HG03139 (cell line): ENCODE measurements around the gene MAPT.

Experiments used
- ATAC-seq: cut with Tn5 transposase; IDR thresholded peaks from one replicate; pipeline ENCODE4 v1.9.1; 2021; ENCODE audit not compliant: unreplicated experiment

Gene MAPT

DNA sequence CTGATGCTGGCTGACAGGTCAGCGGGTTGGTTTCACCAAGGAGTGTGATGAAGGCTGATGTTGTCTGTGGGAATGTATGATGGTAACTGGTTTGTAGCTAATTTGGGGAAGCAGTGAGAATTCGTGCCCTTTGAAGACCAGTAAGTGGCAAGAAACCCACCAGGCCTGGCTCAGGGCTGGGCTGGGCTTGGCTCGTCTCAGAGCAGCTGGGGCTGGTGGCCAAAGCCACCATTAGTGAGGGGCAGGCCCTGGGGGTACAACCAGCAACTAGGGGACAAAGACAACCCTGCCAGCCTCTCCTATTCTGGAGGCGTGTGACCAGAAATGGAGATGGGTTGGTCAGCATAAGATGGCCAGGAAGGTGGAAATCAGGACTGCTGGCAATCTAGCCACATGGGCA, 91.7 kb downstream of the MAPT start:
- no peak for ATAC-seq

DNA sequence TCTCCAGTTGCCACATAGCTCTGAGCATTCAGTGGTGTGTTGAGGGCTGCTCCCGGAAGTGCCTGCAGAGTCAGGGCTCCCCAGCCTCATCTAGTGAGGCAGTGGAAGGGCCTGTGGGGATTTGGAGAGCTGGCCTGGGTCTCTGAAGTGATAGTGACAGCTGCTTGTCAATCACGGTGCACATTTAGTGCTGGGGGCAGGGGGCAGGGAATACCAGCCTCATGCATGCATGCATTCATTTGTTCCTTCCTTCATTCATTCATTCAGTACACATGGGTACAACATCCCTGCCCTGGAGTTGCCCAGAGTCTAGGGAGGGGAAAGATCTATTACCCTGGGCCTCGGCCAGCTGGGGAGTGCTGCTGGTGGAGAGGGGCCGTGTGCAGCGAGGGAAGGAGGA, 93.4 kb downstream of the MAPT start:
- ATAC-seq: no peak

DNA sequence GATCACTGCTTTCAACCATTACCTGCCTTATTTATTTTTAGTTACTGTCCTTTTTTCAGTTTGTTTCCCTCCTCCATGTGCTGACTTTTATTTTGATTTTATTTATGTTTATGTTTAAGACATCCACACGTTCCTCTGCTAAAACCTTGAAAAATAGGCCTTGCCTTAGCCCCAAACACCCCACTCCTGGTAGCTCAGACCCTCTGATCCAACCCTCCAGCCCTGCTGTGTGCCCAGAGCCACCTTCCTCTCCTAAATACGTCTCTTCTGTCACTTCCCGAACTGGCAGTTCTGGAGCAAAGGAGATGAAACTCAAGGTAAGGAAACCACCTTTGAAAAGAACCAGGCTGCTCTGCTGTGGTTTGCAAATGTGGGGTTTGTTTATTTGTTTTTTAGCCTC, 95.4 kb downstream of the MAPT start:
- ATAC-seq: no peak

DNA sequence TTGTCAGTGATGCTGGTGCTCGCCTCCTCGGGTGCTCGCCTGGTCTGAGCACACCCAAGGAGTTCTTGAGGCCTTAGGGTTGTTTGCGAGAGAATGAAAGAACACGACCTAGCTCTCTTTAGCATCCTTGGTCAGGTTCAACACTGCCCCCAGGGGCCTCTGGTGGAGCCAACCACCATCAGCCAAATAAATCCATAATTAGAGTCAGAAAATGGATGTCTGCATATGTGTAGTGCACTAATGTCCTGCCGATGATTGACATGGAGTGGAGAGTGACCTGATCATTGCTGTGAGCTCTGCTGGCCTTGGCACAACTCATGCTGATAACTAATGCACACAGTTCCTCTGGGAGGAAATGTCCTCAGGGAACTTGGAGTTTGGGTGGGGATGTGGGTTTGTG, 96.5 kb downstream of the MAPT start:
- ATAC-seq: no peak

DNA sequence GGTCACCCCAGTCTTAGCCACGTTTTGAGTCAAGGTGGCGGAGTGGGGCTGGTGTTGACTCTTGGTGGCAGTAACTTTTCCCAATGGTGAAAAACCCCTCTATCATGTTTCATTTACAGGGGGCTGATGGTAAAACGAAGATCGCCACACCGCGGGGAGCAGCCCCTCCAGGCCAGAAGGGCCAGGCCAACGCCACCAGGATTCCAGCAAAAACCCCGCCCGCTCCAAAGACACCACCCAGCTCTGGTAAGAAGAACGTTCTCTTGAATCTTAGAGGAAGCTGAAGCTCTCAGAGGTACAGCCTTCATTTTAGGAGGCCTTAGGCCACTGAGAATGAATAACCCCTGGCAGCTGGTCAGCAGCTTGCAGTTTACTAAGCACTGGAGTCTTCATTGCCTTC, 97.0 kb downstream of the MAPT start:
- no peak for ATAC-seq

DNA sequence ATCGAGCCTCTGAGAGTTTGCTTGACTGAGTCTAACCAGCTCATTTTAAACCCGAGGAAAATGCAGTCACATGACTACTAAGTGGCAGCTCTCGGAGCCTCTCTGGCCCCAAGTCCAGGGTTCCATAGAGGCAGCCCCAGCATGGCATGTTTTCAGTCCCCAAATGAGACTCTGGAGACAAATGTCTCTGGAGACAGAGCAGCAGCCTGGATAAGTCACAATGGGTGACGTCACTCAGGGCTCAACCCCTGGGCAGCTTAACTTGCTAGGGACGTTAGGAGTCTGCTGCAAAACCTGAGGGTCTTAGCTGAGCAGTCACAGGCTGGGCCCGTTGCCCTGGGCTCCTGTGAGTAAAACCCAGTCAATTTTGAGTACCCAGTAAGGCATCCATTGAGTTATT, 97.8 kb downstream of the MAPT start:
- no peak for ATAC-seq

DNA sequence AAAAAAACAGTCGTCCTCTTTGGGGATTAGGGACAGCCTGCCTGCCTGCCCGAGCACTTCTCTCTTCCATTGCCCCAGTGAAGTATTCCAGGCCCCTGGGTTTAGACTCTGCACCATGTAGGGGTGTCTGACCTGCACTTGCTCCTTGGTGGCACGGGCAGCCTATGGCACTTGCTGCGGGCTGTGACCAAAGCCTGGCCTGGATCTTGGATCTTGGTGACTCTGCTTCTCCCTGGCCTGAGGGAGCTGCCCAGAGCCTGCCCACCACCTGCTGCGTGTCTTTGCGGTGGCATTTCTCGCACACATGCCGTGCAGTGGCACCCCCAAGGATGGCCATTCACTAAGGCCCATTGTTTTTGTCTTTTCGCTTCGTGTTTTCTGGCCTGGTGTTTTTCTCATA, 98.5 kb downstream of the MAPT start:
- no peak for ATAC-seq

DNA sequence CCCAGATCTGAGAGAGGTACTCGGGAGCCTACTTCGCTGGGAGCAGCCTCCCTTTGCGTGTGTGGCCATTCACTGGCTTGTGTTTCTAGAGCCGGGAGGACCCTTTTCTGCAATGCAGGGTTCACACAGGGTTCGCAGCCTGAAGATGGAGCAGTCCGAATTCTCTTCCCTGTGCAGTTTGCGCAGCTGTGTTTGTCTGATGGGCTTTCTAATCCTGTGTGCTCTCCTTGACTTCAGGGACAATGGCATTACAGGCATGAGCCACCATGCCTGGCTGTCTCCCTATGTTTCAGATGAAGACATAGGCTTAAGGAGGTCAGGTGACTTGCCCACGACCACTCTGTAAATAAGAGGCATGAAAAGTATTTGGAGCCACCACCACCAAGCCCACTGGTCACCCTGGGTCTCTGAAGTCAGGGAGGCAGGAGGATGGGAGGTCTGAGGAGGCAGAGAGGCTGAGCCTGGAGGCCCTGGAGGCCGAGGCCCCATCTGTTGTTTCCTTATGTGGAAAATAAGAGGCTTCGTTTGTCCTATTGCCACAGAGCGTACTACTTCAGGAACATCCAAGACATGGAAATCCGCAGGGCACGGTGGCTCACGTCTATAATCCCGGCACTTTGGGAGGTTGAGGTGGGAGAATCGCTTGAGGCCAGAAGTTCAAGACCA, 99.7 kb downstream of the MAPT start:
- ATAC-seq: no peak

DNA sequence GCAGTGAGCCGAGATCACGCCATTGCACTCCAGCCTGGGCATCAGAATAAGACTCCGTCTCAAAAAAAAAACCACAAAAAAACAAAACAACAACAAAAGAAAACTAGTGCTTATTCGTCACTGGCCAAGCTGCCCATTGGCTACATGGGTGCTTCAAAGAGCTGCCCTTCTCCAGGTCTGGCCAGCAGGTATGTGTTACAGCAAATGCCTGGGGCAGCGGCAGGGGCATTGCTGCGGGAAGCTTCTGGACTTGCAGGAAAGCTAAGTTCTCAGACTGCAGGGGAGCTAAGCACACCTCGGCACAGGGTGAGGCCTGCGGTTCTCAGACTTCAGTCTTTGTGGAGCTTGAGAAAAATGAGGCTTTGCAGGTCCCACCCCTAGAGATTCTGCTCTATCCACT, 100.6 kb downstream of the MAPT start:
- ATAC-seq: no peak

DNA sequence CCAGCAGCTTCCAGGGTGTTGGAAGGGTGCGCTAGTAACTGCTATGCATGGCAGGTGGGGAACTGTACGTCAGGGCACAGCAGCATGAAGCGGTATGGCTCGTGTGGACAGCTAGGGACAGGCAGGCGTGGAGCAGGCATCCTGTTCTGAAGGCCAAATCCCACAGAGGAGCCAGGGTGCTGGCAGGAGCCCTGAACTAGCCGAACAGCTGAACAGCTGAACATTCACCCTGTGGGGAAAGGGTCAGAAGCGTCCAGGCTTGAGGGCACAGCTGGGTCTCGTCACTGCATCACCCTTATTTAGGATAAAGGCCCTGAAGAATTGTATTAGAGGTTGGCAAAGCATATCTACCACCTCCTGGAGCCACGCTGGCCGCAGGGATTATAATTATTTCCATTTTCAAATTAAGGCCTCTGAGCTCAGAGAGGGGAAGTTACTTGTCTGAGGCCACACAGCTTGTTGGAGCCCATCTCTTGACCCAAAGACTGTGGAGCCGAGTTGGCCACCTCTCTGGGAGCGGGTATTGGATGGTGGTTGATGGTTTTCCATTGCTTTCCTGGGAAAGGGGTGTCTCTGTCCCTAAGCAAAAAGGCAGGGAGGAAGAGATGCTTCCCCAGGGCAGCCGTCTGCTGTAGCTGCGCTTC, 101.4 kb downstream of the MAPT start:
- ATAC-seq: no peak

DNA sequence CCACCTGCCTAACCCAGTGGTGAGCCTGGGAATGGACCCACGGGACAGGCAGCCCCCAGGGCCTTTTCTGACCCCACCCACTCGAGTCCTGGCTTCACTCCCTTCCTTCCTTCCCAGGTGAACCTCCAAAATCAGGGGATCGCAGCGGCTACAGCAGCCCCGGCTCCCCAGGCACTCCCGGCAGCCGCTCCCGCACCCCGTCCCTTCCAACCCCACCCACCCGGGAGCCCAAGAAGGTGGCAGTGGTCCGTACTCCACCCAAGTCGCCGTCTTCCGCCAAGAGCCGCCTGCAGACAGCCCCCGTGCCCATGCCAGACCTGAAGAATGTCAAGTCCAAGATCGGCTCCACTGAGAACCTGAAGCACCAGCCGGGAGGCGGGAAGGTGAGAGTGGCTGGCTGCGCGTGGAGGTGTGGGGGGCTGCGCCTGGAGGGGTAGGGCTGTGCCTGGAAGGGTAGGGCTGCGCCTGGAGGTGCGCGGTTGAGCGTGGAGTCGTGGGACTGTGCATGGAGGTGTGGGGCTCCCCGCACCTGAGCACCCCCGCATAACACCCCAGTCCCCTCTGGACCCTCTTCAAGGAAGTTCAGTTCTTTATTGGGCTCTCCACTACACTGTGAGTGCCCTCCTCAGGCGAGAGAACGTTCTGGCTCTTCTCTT, 102.1 kb downstream of the MAPT start:
- no peak for ATAC-seq

DNA sequence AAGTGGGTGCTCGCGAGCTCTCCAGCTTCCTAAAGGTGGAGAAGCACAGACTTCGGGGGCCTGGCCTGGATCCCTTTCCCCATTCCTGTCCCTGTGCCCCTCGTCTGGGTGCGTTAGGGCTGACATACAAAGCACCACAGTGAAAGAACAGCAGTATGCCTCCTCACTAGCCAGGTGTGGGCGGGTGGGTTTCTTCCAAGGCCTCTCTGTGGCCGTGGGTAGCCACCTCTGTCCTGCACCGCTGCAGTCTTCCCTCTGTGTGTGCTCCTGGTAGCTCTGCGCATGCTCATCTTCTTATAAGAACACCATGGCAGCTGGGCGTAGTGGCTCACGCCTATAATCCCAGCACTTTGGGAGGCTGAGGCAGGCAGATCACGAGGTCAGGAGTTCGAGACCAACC, 102.8 kb downstream of the MAPT start:
- ATAC-seq: no peak

DNA sequence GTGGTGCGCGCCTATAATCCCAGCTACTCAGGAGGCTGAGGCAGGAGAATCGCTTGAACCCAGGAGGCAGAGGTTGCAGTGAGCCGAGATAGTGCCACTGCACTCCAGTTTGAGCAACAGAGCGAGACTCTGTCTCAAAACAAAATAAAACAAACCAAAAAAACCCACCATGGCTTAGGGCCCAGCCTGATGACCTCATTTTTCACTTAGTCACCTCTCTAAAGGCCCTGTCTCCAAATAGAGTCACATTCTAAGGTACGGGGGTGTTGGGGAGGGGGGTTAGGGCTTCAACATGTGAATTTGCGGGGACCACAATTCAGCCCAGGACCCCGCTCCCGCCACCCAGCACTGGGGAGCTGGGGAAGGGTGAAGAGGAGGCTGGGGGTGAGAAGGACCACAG, 103.3 kb downstream of the MAPT start:
- ATAC-seq: no peak

DNA sequence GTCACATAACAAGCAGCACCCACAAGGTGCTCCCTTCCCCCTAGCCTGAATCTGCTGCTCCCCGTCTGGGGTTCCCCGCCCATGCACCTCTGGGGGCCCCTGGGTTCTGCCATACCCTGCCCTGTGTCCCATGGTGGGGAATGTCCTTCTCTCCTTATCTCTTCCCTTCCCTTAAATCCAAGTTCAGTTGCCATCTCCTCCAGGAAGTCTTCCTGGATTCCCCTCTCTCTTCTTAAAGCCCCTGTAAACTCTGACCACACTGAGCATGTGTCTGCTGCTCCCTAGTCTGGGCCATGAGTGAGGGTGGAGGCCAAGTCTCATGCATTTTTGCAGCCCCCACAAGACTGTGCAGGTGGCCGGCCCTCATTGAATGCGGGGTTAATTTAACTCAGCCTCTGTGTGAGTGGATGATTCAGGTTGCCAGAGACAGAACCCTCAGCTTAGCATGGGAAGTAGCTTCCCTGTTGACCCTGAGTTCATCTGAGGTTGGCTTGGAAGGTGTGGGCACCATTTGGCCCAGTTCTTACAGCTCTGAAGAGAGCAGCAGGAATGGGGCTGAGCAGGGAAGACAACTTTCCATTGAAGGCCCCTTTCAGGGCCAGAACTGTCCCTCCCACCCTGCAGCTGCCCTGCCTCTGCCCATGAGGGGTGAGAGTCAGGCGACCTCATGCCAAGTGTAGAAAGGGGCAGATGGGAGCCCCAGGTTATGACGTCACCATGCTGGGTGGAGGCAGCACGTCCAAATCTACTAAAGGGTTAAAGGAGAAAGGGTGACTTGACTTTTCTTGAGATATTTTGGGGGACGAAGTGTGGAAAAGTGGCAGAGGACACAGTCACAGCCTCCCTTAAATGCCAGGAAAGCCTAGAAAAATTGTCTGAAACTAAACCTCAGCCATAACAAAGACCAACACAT, 104.9 kb downstream of the MAPT start, which contains the start of gene STH:
Gene STH (plus strand): TSS at position 264 of the 913 bp plus-strand sequence. CDS start 30 bp downstream, at position 294.
- no peak for ATAC-seq

DNA sequence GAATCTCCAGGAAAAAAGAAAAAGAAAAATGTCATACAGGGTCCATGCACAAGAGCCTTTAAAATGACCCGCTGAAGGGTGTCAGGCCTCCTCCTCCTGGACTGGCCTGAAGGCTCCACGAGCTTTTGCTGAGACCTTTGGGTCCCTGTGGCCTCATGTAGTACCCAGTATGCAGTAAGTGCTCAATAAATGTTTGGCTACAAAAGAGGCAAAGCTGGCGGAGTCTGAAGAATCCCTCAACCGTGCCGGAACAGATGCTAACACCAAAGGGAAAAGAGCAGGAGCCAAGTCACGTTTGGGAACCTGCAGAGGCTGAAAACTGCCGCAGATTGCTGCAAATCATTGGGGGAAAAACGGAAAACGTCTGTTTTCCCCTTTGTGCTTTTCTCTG, 105.5 kb downstream of the MAPT start:
- ATAC-seq: no peak

DNA sequence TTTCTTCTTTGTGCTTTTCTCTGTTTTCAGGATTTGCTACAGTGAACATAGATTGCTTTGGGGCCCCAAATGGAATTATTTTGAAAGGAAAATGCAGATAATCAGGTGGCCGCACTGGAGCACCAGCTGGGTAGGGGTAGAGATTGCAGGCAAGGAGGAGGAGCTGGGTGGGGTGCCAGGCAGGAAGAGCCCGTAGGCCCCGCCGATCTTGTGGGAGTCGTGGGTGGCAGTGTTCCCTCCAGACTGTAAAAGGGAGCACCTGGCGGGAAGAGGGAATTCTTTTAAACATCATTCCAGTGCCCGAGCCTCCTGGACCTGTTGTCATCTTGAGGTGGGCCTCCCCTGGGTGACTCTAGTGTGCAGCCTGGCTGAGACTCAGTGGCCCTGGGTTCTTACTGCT, 105.9 kb downstream of the MAPT start:
- ATAC-seq: no peak

DNA sequence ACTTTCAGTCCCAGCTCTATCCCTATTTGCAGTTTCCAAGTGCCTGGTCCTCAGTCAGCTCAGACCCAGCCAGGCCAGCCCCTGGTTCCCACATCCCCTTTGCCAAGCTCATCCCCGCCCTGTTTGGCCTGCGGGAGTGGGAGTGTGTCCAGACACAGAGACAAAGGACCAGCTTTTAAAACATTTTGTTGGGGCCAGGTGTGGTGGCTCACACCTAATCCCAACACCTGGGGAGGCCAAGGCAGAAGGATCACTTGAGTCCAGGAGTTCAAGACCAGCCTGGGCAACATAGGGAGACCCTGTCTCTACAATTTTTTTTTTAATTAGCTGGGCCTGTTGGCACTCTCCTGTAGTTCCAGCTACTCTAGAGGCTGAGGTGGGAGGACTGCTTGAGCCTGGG, 106.4 kb downstream of the MAPT start:
- ATAC-seq: no peak

DNA sequence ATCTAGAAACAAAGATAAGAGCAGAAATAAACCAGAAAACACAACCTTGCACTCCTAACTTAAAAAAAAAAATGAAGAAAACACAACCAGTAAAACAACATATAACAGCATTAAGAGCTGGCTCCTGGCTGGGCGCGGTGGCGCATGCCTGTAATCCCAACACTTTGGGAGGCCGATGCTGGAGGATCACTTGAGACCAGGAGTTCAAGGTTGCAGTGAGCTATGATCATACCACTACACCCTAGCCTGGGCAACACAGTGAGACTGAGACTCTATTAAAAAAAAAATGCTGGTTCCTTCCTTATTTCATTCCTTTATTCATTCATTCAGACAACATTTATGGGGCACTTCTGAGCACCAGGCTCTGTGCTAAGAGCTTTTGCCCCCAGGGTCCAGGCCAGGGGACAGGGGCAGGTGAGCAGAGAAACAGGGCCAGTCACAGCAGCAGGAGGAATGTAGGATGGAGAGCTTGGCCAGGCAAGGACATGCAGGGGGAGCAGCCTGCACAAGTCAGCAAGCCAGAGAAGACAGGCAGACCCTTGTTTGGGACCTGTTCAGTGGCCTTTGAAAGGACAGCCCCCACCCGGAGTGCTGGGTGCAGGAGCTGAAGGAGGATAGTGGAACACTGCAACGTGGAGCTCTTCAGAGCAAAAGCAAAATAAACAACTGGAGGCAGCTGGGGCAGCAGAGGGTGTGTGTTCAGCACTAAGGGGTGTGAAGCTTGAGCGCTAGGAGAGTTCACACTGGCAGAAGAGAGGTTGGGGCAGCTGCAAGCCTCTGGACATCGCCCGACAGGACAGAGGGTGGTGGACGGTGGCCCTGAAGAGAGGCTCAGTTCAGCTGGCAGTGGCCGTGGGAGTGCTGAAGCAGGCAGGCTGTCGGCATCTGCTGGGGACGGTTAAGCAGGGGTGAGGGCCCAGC, 107.3 kb downstream of the MAPT start:
- no peak for ATAC-seq

DNA sequence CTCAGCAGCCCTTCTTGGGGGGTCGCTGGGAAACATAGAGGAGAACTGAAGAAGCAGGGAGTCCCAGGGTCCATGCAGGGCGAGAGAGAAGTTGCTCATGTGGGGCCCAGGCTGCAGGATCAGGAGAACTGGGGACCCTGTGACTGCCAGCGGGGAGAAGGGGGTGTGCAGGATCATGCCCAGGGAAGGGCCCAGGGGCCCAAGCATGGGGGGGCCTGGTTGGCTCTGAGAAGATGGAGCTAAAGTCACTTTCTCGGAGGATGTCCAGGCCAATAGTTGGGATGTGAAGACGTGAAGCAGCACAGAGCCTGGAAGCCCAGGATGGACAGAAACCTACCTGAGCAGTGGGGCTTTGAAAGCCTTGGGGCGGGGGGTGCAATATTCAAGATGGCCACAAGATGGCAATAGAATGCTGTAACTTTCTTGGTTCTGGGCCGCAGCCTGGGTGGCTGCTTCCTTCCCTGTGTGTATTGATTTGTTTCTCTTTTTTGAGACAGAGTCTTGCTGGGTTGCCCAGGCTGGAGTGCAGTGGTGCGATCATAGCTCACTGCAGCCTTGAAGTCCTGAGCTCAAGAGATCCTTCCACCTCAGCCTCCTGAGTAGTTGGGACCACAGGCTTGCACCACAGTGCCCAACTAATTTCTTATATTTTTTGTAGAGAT, 108.1 kb downstream of the MAPT start:
- ATAC-seq: no peak

DNA sequence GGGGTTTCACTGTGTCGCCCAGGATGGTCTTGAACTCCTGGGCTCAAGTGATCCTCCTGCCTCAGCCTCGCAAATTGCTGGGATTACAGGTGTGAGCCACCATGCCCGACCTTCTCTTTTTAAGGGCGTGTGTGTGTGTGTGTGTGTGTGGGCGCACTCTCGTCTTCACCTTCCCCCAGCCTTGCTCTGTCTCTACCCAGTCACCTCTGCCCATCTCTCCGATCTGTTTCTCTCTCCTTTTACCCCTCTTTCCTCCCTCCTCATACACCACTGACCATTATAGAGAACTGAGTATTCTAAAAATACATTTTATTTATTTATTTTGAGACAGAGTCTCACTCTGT, 108.6 kb downstream of the MAPT start:
- ATAC-seq: no peak
